ENCODE data around the gene RASGRP4.
"Not testable (repeated sequence)": the region's sequence is repeated elsewhere in the genome, so short reads cannot be mapped to it uniquely, and the experiment has no call there.

Gene RASGRP4

DNA sequence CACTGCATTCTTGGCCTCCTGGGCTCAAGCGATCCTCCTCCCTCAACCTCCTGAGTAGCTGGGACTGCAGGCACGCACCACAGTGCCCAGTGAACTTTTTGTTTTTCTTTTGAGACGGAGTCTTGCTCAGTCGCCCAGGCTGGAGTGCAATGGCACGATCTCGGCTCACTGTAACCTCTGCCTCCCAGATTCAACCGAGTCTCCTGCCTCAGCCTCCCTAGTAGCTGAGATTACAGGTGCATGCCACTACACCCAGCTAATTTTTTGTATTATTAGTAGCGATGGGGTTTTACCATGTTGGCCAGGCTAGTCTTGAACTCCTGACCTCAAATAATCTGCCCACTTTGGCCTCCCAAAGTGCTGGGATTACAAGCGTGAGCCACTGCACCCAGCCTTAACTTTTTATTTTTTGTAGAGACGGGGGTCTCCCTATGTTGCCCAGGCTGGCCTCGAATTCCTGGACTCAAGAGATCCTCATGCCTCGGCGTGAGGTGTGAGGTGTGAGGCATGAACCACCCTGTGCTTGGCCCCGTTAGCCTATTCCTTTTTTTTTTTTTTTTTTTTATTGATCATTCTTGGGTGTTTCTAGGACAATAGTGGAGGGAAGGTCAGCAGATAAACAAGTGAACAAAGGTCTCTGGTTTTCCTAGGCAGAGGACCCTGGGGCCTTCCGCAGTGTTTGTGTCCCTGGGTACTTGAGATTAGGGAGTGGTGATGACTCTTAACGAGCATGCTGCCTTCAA is 62.9 kb downstream of the RASGRP4 start:
- DNase-seq: not testable (repeated sequence)

DNA sequence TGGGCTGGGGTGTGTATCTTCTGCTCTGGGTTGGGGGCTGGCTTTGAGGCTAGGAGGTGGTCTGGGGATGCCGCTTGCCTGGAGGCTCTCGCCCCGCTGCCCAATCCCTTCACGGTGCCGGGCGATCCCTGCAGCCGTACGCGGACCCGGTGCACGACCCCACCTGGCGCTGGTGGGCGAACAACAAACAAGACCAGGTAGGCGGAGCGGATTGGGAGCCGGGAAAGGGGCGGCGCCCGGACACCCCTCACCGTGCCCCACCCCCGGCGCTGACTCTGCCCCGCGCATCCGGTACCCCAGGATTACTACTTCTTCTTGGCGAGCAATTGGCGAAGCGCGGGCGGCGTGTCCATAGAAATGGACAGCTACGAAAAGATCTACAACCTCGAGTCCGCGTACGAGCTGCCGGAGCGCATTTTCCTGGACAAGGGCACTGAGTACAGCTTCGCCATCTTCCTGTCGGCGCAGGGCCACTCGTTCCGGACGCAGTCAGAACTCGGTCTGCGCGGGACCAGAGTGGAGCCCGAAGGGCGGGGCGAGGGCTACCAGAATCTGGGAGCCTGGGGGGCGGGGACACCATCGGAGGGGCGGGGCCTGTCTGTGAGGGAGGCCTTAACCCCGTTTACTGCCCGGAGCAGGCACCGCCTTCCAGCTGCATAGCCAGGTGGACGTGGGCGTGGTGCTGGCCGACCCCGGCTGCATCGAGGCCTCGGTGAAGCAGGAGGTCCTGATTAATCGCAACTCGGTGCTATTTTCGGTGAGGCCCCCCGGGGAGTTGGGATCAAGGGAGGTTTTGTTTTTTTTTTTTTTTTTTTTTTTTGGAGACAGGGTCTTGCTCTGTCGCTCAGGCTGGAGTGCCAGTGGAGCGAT is 63.7 kb downstream of the RASGRP4 start:
- peak; percentile 83 for DNase-seq

DNA sequence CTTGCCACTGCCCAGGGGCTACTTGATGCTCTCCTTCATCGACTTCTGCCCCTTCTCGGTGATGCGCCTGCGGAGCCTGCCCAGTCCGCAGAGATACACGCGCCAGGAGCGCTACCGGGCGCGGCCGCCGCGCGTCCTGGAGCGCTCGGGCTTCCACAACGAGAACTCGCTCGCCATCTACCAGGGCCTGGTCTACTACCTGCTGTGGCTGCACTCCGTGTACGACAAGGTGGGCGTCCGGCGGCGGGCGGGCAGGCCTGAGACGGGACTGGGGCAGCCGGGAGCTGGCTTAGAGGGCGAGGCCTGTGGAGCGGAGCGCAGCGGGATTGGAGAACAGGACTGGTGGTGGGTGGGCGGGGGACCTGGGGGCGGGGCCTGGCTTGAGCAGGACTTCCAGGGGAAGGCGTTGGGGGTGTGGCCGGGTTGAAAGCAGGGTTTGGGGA is 64.4 kb downstream of the RASGRP4 start:
- peak; percentile 80 to 93 for DNase-seq

DNA sequence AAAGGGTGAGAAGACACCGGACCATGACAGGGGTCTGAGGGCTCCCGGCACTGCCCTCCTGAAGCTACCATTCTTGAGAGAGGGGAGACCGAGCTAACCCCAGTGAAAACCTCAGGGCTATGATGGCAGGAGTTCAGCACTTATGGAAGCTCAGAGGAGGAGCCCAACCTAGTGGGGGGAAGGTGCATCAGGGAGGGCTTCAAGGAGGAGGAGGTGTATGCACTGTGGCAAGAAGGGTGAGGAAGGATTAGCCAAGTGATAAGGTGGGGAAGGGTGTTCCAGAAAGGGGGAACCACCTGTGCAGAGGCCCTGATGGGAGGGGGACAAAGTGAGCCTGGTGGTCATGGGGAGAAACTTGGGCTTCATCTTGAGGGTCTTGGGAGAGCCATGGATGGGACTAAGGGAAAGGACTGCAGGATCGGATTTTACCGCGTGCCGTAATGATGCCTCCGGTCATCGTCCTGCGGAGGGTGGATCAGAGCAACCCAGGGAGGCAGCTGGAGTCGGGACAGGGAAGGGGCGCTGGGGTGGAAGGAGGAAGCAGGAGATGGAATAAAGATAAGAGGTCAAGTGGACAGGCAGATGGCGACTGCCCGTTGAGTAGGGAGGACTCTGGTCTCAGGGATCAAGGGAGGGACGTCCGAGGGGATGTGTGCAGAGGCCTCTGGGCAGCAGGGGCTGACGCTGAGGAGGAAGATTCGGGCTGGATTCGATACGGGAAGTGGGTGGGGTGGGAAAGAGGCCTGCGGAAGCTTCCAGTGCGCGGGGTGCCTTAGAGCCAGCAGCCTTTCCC is 65.0 kb downstream of the RASGRP4 start:
- DNase-seq: no peak

DNA sequence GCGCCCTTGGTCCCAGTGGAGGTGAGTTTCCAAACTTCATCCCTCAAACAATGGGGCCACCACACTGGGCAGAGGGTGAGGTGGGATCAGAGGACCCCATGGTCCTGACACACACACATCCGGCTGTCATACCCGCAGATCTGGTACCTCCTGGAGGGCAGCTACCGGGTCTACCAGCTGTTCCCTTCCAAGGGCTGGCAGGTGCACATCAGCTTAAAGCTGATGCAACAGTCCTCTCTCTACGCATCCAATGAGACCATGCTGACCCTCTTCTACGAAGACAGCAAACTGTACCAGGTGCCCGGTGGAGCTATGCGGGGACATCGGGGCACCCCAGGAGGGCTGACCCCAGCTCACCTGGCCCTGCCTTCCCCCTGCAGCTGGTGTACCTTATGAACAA is 65.7 kb downstream of the RASGRP4 start:
- DNase-seq: peak; percentile 51 to 71

DNA sequence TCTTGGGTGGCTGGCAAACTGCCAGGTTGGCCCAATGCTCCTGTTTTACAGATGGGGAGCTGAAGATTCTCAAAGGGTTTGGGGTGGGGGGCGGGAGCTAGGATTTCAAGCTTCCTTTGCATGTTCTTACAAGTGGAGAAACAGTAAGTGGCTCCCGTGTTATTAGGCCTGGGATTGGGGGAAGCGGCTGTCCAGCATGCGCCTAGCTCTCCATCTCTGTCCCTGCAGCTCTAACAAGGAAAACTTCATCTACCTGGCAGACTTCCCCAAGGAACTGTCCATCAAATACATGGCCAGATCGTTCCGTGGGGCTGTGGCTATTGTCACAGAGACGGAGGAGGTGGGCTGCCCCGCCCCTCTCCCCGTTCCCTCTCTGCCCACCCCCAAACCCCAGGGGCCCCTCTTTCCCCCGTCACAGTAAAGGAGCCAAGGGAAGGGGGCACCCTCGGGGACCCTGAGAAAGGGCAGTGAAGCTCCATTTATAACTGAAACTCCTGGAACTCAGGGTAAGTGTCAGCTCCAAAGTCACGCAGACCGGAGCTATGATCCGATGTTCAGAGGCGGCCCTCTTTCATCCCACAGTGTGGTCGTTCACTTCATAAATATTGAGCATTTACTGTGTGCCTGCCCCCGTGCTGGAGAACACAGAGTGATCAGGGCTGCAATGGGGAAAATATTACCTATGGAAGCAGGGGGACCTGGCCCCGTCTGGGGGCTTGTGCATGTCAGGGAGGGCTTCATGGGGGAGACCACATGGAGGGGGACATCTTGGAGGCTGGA is 66.6 kb downstream of the RASGRP4 start:
- no peak for DNase-seq
